ENCODE measurements around the gene MAP4K2.

Gene MAP4K2

GRCh38 chr11:64791781-64792291, 11.2 kb downstream of the MAP4K2 start:
- no peak overlapping the region for H3K4me3 ChIP-seq (ENCODE audit: low read depth, low read length)
- no peak for TF ChIP-seq CTCF (IDR thresholded peaks at IDR 0.05; ENCODE audit: low read depth, low read length)
- DNase-seq (ENCODE audit: low read depth, low spot score): no peak
- in situ Hi-C loops (cut with HindIII; ENCODE audit: low sequenced_read_pairs): no loop called here

- in situ Hi-C loops (cut with HindIII; ENCODE audit: low sequenced_read_pairs): no loop called here
- TF ChIP-seq CTCF (IDR thresholded peaks at IDR 0.05; ENCODE audit: low read depth, low read length): no peak
Observed at GRCh38 chr11:64790205-64791095, 12.6 kb downstream of the MAP4K2 start.

GRCh38 chr11:64789331-64790204, 13.4 kb downstream of the MAP4K2 start:
- H3K4me3 ChIP-seq (ENCODE audit: low read depth, low read length): no peak overlapping the region
- in situ Hi-C loops (cut with HindIII; ENCODE audit: low sequenced_read_pairs): no loop called here
- TF ChIP-seq CTCF (IDR thresholded peaks at IDR 0.05; ENCODE audit: low read depth, low read length): no peak

More at GRCh38 chr11:64790205-64791095, 12.6 kb downstream of the MAP4K2 start:
- no peak overlapping the region for H3K4me3 ChIP-seq (ENCODE audit: low read depth, low read length)
- DNase-seq (ENCODE audit: low read depth, low spot score): no peak

GRCh38 chr11:64788321-64789215, 14.4 kb downstream of the MAP4K2 start:
- TF ChIP-seq CTCF (IDR thresholded peaks at IDR 0.05; ENCODE audit: low read depth, low read length): no peak
- DNase-seq (ENCODE audit: low read depth, low spot score): no peak
- in situ Hi-C loops (cut with HindIII; ENCODE audit: low sequenced_read_pairs): no loop called here
- no peak overlapping the region for H3K4me3 ChIP-seq (ENCODE audit: low read depth, low read length)

More at GRCh38 chr11:64789331-64790204, 13.4 kb downstream of the MAP4K2 start:
- DNase-seq (ENCODE audit: low read depth, low spot score): no peak

GRCh38 chr11:64787526-64788320, 15.3 kb downstream of the MAP4K2 start:
- DNase-seq (ENCODE audit: low read depth, low spot score): peak; percentile 32
- in situ Hi-C loops (cut with HindIII; ENCODE audit: low sequenced_read_pairs): no loop called here
- peak; percentile 89 for TF ChIP-seq CTCF (IDR thresholded peaks at IDR 0.05; ENCODE audit: low read depth, low read length)
- H3K4me3 ChIP-seq (ENCODE audit: low read depth, low read length): no peak overlapping the region
